IPS DF 4.7 (cell line): Measurements from ENCODE around the gene SRL.
"Not testable (repeated sequence)": the region's sequence is repeated elsewhere in the genome, so short reads cannot be mapped to it uniquely, and the experiment has no call there.

Experiments used
- DNase-seq: peaks from one replicate; pipeline ENCODE4 v3.0.0-alpha.2; 2013; ENCODE audit warnings: low spot score; ENCODE audit errors: extremely low read depth

The SRL gene

DNA sequence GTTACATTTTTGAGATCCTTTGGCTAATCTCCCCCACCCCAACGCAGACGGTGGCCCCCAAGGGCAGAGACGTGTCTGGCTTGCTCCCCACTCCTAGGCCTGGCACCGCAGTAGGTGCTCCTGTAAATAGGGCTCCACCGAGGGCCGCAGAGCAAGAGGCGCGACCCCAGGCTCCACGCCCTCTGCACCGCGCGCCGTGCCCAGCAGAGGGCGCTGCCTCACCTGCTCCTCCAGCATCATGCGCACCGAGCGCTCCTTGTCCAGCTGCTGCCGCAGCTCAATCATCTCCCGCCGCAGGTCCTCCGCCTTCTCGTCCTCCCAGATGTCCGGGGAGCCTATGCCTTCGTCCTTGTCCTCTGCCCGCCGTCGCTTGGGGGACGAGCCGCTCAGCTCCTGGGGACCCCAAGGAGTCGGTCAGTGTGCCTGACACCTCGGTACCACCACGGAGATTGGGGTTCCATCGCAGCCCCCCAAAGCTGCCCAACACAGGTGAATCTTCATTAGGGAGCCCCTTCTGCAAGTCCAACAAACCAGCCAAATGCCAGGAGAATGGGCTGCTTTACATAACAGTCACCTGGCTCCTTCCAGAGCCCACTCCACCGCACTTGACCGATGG lies 19.8 kb upstream of the SRL start:
- DNase-seq, result no peak

DNA sequence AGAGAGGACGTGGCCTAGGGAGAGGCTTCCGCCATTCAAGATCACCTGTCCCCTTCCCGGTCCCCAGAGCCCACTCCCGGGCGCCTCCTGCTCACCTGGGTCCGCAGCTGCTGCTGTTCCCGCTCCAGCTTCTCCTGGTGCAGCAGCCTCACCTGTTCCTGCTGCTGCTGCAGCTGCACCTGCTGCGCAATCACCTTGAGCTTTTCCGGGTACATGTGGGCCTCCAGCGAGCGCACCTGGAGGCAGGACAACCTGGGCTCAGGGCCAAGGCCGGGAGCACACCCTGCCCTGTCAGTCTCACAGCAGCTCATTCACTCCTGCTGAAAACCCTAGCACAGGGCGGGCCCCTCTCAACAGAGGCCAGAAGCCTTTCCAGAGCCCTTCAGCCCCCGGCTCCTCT lies 18.5 kb upstream of the SRL start:
- no peak for DNase-seq

DNA sequence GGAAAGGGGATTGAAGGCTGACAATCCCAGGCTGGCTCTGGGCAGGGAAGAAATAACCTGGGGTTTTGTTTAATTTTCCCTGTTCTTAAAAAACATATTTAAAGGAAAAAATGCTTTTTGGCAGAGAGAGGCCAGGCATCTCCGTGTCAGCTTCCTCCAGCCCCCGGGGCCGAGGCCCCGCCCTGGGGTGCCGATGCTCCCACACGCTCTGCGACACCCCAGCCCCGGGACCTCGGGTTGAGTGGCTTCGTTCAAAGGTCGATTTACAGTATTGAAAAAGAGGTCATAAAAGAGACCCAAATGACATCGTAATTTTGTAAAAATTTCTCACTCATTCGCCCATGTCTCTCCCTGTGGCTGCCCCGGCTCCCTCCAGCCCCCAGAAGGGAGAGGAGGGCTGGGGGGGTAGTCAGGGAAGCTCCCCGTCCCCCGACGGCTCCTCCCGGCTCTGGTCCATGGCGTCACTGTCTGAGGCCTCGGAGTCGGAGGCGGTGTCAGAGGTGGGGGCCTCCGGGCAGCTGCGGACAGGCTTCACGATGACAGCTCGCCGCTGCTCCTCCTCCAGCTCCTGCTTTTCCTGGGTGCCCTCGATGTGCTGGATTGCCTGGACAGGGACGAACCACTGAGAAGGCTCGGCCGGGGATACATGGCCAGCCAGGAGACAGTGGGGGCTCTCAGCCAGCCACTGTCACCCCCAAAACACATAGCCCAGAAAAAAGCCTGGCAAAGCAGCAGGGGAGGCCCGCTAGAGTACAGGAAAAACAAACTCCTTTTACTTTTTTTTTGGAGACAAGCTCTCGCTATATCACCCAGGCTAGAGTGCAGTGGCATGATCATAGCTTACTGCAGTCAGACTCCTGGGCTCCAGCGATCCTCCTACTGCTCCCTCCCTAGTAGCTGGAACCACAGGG lies 16.0 kb upstream of the SRL start:
- no peak for DNase-seq

DNA sequence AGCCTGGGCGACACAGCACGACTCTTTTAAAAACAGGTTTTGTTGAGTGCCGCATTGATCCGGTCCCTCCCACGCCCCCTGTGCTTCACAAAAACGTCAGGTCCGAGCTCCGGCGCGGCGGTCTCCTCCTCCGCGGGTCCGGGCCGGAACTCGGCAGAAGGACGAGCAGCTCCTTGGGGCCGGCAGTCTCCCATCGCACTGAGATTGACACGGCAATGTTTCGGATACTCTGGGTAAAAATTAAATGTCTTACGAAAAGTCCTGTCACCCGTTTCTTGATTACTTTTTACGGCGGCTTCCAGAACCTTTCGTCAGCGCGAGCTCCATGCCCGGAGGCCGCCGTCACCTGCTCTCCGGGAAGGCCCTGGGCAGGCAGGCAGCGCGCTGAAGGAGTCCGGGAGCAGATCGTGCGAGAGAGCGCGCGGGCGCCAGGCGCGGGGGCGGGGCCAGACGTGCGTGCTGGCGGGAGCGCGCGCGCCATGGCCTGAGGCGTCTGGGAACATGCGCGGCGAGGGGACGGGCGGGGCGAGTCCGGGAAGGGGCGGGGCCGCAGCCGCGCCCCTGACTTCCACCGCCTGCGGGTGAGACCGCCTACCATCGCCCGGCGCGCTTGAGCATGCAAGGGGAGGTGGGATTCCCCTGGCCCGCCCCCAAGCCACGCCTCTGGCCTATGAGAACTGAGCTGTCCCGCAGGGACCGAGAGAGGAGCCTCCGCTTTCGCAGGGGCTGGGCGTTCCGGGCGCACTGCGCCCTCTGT lies 11.7 kb upstream of the SRL start:
- DNase-seq, result no peak

DNA sequence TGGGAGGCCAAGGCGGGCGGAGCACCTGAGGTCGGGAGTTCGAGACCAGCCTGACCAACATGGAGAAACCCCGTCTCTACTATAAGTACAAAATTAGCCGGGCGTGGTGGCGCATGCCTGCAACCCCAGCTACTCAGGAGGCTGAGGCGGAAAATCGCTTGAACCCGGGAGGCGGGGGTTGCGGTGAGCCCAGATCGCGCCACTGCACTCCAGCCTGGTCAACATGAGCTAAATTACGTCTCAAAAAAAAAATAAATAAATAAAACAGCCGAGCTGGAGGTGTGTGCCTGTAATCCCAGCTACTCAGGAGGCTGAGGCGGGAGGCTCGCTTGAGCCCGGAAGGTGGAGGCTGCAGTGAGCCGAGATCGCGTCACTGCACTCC lies 11.1 kb upstream of the SRL start:
- not testable (repeated sequence) for DNase-seq

DNA sequence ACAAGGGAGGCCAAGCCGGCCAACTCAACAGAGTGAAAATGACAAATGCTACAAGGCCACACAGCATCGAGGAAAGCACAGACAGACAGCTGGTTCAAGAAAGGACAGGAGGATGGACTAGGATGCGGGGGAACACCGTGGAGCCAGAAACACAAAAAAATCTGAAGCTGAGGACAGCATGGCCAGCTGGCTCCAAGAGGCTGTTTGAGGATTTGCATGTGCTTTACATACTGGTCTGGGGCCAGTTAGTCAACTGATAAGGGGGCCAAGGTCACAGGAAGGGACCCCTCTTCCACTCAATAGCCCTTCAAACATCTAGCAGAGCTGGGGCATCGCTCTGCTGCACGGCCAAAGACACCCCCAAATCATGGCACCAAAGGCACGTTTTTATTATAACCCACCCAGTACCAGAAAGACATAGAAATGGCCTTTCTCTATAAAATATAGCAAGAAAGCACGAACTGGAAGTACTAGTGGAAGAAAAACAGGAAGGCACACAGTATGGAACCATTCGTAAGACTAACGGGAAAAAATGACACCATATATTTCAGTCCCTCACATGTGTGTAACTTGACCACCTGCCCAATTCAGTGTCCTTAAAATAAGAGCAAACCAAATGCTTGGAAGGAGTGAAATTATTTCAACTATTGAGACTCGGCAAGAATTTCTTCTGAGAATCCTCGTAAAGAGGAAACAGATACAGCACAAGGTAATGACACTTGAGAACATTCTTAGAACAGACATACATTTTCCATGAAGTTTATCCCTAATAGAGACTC lies 7.8 kb upstream of the SRL start:
- no peak for DNase-seq

DNA sequence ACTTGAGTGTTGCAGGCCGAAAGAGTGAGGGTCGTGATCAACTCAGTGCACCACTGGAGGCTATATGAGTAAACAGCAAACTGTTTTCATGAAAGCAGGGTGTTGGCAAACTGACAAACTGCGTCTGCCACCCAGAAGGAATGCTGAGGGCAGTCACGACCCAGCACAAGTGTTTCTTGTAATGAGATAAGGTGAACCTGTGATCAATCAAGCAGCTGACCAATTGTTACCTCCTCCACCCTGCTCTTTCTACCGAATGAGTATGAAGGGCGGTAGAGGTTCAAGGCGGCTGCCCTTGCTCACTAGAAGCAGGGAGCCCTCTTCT lies 5.5 kb upstream of the SRL start:
- no peak for DNase-seq

DNA sequence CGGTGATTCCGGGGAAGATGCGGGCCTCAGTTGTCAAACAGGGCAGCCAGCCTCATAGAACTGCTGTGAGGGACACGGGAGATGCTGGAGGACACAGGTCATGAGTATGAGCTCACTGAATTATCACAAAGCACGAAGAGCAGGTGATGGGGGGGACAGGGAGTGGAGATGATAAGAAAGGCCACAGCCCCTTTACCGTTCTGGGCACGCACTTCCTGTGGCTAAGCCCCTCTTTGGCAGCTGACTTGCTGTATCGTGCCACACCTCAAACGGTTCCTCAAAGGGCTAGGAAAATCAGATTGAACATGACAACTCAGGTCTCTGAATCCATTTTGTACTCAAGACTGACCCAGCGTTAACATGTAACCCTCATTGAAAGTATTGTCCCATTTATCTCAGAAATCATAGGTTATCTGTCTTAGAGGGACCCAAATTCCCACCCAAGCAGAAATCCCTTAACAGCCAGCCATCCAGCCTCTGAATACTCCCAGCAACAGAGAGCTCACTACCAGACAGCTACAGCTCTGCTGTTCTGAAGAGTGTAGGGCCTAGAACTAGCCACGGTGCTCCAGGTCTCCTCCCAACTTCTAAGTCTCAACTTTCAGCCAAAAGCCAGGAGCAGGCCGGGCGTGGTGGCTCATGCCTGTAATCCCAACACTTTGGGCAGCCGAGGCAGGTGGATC lies 5.0 kb upstream of the SRL start:
- DNase-seq, result no peak

DNA sequence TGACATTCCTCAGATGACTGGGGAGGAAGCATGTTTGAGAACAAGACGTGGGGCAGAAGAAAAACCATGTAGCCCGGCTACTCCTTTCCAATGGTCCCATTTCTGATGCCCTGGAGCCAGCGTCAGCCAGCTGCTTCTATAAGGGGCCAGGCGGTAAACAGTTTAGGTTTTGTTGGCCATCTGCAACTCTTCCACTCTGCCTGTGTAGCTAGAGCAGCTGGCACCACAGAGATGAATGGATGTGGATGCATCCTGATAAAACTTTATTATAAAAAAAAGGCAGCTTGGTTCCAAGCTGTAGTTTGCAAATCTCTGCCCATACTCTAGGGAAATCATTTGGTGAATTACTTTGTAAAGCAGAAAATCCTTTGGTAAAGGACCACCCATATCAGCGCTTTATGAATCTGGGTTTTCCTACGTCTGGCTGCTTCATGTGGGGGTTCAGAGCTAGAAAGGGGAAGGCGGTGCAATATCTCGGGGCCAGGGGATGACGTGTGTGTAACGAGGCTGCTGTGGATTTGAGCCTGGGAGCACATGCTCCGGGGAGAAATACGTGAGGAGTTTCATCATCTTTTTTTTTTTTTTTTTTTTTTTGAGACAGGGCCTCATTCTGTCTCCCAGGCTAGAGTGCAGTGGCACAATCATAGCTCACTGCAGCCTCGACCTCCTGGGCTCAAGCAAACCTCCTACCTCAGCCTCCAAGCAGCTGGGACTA lies 3.4 kb upstream of the SRL start:
- DNase-seq, result no peak

DNA sequence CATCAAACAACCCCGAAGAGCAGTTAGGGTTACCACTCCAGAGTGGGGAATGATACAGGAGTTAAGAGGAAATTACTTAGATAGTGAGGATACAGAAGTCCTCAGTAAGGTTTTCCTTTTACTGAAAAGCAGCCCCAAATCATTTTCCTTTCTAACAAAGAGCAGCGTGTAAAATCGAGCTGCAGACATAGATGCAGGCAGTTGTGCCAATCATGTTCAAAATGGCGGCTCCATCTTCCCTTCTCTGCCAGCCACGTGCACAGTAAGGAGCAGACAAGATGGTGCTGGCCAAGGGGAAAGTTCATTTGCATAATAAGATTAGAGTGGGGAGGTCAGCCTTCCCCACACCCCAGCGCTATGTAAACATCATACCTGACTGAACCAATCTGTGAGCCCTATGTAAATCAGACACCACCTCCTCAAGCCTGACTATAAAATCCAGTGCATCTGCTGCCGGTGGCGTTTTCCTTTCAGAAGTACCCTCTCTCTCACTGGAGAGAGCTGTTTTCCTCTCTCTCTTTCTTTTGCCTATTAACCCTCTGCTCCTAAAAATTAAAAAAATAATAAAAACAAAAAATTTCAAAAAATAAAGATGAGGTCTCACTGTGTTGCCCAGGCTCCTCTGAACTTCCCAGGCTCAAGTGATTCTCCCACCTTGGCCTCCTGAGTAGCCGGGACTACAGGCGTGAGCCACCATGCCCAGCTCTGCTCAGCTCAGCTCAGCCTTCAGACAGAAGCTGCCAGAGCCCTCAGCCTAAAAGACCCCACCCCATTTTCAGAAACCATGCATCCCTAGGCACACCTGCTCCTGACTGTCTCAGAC lies 2.6 kb upstream of the SRL start:
- DNase-seq, result no peak

DNA sequence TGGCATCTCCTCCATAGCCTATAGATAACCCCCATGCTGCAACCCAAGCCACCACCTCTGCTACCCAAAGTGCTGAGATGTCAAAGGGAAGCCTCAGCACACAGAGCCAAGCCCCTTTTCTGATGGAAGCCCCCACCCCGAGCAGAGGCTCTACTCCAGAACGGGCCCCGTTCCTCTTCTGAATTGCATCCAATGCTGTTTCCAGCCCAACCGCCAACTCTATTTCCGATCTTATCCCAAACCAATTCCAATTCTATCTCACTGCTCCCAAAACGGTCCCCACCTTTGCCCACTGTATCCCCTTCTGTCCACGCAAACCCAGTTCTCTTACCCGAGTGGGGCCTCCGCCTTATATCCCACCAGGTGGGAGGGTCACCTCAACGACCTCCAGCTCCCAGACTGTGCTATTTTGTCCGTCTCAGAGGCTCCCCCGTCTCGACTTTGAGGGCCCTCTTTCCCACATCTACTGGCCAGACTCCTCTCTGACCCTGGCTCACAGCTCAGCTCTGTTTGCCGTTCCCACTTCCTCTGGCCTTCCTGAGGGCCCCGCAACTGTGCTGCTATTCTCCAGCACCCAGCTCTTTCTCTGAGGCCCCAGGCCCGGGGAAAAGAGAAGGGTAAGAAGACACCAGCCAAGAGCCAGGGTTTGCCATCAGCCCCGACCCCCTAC lies 487 bp downstream of the SRL start:
- no peak for DNase-seq

DNA sequence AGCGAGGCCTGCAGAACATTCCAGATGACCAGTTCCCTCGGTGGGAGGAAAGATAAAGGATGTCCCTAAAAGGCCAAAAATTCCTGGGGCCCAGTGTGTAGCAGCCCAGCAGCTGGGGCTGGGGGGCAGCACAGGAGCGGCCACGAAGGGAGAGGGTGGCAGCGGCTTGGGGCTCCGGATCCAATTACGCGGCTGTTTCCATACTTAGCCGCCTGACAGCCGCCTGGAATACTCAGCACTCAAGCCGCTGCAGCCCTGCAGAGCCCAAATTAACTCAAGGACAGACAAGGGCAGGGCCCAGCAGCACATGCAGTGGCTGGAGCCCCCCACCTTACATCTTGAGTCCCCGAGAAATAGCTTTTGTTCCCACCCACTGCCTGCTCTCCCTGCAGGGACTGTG lies 1.3 kb downstream of the SRL start:
- DNase-seq, result no peak

DNA sequence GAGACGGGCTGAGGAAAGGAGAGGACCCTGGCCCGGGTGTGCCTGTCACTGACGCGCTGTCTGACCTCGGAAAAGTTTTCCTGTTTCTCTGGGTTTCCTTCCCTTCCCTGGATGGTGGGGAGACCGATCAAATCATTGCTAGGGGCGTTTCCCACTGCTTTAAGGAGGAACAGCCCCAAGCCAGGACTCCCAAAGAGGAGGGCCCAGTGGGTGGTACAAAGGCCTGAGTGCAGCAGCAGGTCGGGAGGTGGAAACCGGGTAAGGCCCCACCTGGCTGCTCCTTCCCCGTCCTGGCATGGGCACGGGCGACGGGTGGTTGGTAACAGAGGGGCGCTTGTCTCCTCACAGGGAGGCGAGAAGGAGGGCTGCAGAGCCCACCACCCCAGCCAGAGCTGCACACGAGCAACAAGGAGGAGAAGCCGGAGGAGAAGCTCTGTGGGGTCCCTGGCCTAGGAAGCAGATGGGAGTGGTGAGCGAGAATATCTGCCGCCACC lies 2.2 kb downstream of the SRL start:
- DNase-seq, result no peak

DNA sequence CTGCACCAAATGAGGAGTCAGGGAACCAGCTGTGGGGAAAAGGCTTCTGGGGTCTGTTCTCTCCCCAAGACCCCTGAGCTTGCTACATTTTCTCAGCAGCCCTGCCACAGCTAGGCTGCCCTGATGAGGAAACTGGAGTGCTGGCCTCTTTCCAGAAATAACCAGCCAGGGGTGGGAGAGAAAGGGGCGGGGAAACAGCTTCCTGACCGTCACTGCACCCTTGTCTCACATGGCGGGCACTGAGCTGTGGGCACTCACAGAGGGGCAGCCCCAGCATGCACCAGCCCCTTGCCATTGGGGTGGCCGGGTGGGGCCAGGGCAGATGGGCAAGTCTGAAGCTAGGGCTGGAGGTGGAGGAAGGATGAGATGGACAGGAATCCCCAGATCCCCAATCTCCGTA lies 2.9 kb downstream of the SRL start:
- DNase-seq, result no peak

DNA sequence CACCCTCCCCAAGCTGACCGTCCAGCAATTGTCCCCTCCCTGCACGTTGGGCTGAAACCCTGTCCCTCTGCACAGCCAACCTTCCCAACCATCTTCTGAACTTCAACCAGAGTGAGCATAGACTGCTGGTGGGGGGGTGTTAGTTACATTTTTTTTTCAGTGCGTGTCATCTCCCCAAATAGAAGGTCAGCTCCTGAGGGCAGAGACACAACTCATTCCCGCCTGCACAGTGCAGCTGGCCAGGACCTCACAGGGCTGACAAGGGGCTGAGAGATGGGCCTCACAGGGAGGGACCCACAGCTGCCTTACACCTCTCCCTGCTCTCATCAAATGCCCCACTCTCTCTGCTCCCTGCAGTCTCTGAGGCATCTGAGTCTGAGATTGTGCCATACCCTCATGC lies 8.4 kb downstream of the SRL start:
- DNase-seq, result no peak

DNA sequence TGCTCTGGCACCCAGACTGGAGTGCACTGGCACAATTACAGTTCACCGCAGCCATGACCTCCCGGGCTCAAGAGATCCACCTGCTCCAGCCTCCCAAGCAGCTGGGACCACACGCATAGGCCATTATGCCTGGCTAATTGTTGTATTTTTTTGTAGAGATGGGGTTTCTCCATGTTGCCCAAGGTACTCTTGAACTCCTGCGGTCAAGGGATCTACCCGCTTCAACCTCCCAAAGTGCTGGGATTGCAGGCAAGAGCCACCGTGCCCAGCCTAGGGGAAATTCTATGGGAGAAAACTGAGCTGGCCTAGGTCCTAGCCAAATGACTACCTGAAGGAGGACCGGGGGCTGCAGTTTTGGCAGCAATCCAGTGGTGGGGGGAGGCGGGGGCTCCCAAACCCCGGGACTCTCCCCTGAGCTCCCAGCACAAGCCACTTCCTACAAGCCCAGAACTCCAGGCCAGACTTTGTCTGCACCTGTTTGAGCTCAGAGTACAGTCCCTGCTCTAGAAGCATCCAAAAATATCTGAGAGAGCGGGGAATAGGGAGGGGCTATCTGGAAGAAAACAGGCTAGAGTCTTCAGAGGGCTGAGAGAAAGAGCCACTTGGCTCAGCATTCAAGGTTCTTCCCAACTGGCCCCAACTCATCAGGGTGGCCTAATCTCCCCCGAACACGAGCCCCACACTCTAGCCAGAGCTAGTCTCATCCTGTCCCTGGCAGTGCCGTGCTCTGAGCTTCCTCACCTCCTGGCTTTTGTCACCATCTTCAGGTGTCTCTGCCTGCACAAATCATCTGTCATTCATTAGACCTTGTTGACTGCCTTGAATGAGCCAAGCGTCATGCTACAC lies 9.1 kb downstream of the SRL start:
- no peak for DNase-seq

DNA sequence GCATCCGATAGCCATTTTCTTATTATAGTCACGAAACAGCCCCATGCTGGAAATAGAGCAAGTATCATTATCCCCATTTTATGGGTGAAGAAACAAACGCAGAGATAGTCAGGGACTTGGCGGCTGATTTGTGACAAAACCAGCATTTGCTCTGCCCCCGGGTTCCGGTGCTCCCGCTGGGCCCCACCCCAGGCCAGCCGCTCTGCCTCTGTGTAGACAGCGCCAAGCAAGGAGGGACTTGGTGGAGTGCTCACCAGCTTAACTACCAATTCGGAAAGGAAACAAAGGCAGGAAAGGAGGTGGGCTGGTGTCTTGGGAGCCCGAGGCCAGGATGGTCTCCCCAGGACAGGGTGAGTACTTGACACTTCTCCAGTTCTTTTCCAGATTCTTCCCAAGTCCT lies 10.0 kb downstream of the SRL start:
- no peak for DNase-seq

DNA sequence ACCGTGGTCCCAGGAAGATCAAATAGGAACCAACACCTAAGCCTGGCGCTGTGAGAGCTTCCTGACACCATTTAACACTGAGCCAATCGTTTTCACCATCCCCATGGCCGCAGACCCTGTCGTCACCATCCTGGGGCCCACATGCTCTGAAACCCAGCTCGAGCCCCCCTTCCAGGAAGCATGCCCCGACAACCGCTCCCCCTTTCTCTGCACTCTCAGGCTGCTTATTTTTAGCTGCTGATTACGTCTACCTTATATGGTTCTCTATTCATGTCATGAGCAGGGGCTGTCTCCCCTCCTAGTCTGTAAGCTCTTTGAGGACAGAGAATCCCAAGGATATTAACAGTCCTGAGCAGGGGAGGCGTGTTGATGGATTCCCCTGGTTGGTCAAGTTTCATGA lies 10.5 kb downstream of the SRL start:
- no peak for DNase-seq
